ENCODE measurements around the gene UGT3A1. TPM values are rescaled to one million over a fixed set of nuclear protein-coding genes. Genes with fewer than 3 reads are reported as not detected.

UGT3A1 gene
- total and polyA plus RNA-seq, 2 of the 13 experiments (the other 11 are each of a cell fraction or from before 2014, with no cell fraction given): not detected

- TF ChIP-seq ZHX2 (IDR thresholded peaks at IDR 0.05; ENCODE audit: low read depth) (no peak), ZHX2 (CRISPR knock-in tag; IDR thresholded peaks at IDR 0.05; ENCODE audit: borderline replicate concordance) (no peak), ZNF878 (CRISPR knock-in tag; IDR thresholded peaks at IDR 0.05) (no peak), MXD1 (CRISPR knock-in tag; IDR thresholded peaks at IDR 0.05) (no peak)
Observed at GRCh38 chr5:36033486-36033885, 42.3 kb upstream of the UGT3A1 start (continued).

GRCh38 chr5:36033047-36033446 is 41.9 kb upstream of the UGT3A1 start:
- Histone ChIP-seq H3K27me3 (ENCODE audit: control insufficient read depth in 1 of 2, insufficient read depth in 2 of 2, low read length in 2 of 2) (no peaks in the 10 kb centered on the region; a peak in 1 of 5 replicates), H3K9me3 (ENCODE audit: low read length) (no peaks in the 10 kb centered on the region), H3K79me2 (ENCODE audit: insufficient read depth, low read length) (no peaks in the 10 kb centered on the region), H4K20me1 (ENCODE audit: insufficient read depth, low read length) (no peaks in the 10 kb centered on the region), H3K4me3 (replicated peaks in 1 of 3; ENCODE audit: insufficient read depth in 1 of 3, low read depth in 2 of 3, low read length in 3 of 3) (no peak overlapping the region), H3K27ac (ENCODE audit: extremely low read length, insufficient read depth, low read length) (no peak overlapping the region), H3K4me2 (ENCODE audit: low read depth, low read length) (no peak overlapping the region), H3K9ac (ENCODE audit: insufficient read depth, low read depth, low read length) (no peak overlapping the region), H2AFZ (ENCODE audit: low read length) (no peak overlapping the region), H3K4me1 (ENCODE audit: insufficient read depth, low read length) (no peaks in the 10 kb centered on the region), H3K36me3 (replicated peaks in 1 of 2; ENCODE audit: control insufficient read depth in 1 of 2, insufficient read depth in 2 of 2, low read length in 2 of 2) (no peaks in the 10 kb centered on the region)
- intact Hi-C loops (cut with micrococcal nuclease; ENCODE audit: unreplicated experiment) (no loop called here), in situ Hi-C loops (cut with HindIII; ENCODE audit: extremely low pct_ligation_motif_present, low pct_unique_long_range_greater_than_20kb) (no loop called here)
- FAIRE-seq (no peak), ATAC-seq (no peak), DNase-seq (ENCODE audit: low spot score) (no peak)
- ChIA-PET POLR2A (no interaction called here), CTCF (ENCODE audit: low intra/inter-chr PET ratio, low total read pairs) (no interaction called here)
- no TSS peak for BruUV-seq (replicated peaks)
- TF ChIP-seq RORA (CRISPR knock-in tag; IDR thresholded peaks at IDR 0.05) (no peak), MAFK (conservative IDR thresholded peaks at IDR 0.05 in 1 of 2, IDR thresholded peaks at IDR 0.05 in 1 of 2; ENCODE audit: low read length in 2 of 2) (peak; percentile 68 to 74; a peak in 3 of 4 replicates), FOSL1 (CRISPR knock-in tag; IDR thresholded peaks at IDR 0.05; ENCODE audit: borderline replicate concordance) (no peak), ZSCAN25 (CRISPR knock-in tag; IDR thresholded peaks at IDR 0.05) (no peak), POGZ (CRISPR knock-in tag; IDR thresholded peaks at IDR 0.05) (no peak), MAFF (IDR thresholded peaks at IDR 0.05; ENCODE audit: low read depth, low read length) (peak; percentile 63)
